ENCODE results near the gene ZNF862. TPM values are rescaled to one million over a fixed set of nuclear protein-coding genes. Genes with fewer than 3 reads are reported as not detected.

Gene ZNF862
- total and polyA plus RNA-seq, 2 of the 8 experiments (the other 6 are each of a cell fraction or from before 2014, with no cell fraction given): 1.8 to 3.9 TPM

DNA sequence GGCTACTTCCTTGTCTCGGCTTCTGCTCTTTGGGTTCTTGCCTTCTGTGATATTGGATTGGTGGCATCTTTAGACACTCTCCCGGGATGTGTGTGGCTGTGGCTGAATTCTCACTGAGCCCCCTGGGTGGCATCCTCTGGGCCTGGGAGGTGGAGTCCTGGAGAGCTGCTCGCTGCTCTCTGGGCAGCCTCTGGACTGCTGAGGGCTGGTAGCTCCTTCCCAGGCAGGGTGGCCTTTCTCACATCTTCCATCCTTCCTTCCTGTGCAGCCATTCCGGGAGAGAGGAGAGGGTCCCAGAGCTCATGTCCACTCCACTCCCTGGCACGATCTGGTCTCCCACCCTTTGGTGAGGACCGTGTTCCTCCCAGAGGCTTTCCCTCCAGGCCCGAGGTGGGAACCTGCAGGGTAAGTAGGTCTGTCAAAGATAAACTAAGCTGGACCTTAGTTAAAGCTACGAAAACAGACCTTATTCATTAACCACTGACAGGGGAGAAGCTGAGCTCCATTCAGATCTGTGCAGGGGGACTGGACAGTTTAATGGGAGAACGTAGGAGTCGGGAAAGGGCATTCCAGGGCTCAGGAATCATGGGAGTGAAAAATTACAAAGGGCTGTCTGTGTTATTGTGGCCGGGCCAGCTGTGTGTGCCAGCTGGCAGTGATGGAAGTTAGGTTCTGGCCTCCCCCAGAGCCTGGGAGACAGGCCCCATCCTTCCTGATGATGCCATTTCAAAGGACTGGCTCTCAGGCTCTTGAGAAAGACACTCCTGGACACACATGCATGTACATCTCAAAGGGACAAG lies 44.3 kb downstream of the ZNF862 start:
- Histone ChIP-seq H3K36me3 (ENCODE audit: control insufficient read depth in 2 of 4, insufficient read depth in 4 of 4, low read length in 3 of 4) (no peaks in the 10 kb centered on the region; a peak in 1 of 8 replicates), H2BK15ac (ENCODE audit: low read length) (no peak overlapping the region; the same call in 1 of the 2 replicates), H3K4me2 (ENCODE audit: insufficient read depth in 1 of 2, low read depth in 2 of 2, low read length in 2 of 2) (no peak overlapping the region), H3K79me1 (ENCODE audit: low read depth, low read length) (no peaks in the 10 kb centered on the region), H3K79me2 (ENCODE audit: control insufficient read depth in 1 of 2, insufficient read depth in 2 of 2, low read length in 2 of 2) (no peaks in the 10 kb centered on the region), H2BK120ac (replicated peaks; ENCODE audit: low read depth, low read length) (no peak overlapping the region), H2BK12ac (ENCODE audit: low read depth, low read length) (peak overlapping the region; percentile 0; the same call in 1 of the 2 replicates), H4K20me1 (replicated peaks in 1 of 2; ENCODE audit: control insufficient read depth in 1 of 2, insufficient read depth in 2 of 2, low read length in 2 of 2) (peaks cover 0 to 1% of the 10 kb centered on the region in 2 experiments), H4K91ac (replicated peaks; ENCODE audit: insufficient read length, low read length) (no peak overlapping the region), H3K14ac (ENCODE audit: insufficient read length) (no peak overlapping the region), H4K8ac (ENCODE audit: extremely low read depth, insufficient read depth, low read length) (no peak overlapping the region), H3K23ac (ENCODE audit: insufficient read length) (no peak overlapping the region), H3K4me3 (ENCODE audit: extremely low read depth in 1 of 4, insufficient read depth in 2 of 4, low read depth in 3 of 4, low read length in 4 of 4) (no peak overlapping the region), H3K9ac (replicated peaks in 1 of 4; ENCODE audit: extremely low read depth in 1 of 4, low read depth in 3 of 4, low read length in 3 of 4) (no peak overlapping the region), H3K23me2 (ENCODE audit: low read depth, low read length) (no peaks in the 10 kb centered on the region), H3K4ac (replicated peaks; ENCODE audit: insufficient read length, low read depth, low read length) (no peak overlapping the region), H3K56ac (replicated peaks; ENCODE audit: insufficient read length, low read depth, low read length) (no peak overlapping the region), H2BK5ac (ENCODE audit: low read depth, low read length) (no peak overlapping the region), H2BK20ac (ENCODE audit: low read length) (no peak overlapping the region), H3K27ac (ENCODE audit: low read depth, low read length) (no peak overlapping the region), H2AFZ (ENCODE audit: low read length) (no peak overlapping the region), H2AK5ac (ENCODE audit: low read depth, low read length) (no peak overlapping the region), H3K18ac (ENCODE audit: extremely low read depth, low read length) (no peak overlapping the region), H3K27me3 (replicated peaks in 1 of 4; ENCODE audit: control insufficient read depth in 3 of 4, extremely low read depth in 1 of 4, insufficient read depth in 3 of 4, low read length in 3 of 4) (no peaks in the 10 kb centered on the region), H3K4me1 (replicated peaks in 1 of 4; ENCODE audit: control insufficient read depth in 3 of 4, insufficient read depth in 4 of 4, low read length in 3 of 4) (peaks cover 5 to 9% (median 5%) of the 10 kb centered on the region in 4 experiments; a peak in 6 of 7 replicates), H3K9me3 (ENCODE audit: insufficient read depth in 2 of 2, low read depth in 1 of 2, low read length in 1 of 2) (no peaks in the 10 kb centered on the region), H4K5ac (ENCODE audit: insufficient read length, low read depth, low read length) (no peak overlapping the region)
- POLR2A ChIA-PET (ENCODE audit: partially characterized antibody): no interaction called here
- CTCF ChIA-PET (ENCODE audit: partially characterized antibody): interaction anchor here (0.7 to 7.0 kb wide), 11 partner anchors 8 to 119 kb away, joined by 3 to 68 read pairs (median 6); no protein-coding TSS in a partner anchor
- WGBS, 2 experiments (ENCODE audit: extremely low coverage in 1 of 2, insufficient coverage in 1 of 2, insufficient read length in 1 of 2, insufficient replicate concordance in 2 of 2, low coverage in 1 of 2, low lambda C conversion rate in 2 of 2, missing lambda C conversion rate in 1 of 2): 89% methylated on average over 11 of the region's 11 CpGs; no CpG with 5 or more reads in 1 of the 2 experiments
- DNase-seq (ENCODE audit: low read depth in 1 of 2, low spot score in 2 of 2): no peak
- FAIRE-seq: no peak
- TF ChIP-seq CTBP2 (IDR thresholded peaks at IDR 0.05; ENCODE audit: borderline replicate concordance, insufficient read depth, insufficient read length, low read length): no peak
- TF ChIP-seq JUN (IDR thresholded peaks at IDR 0.05; ENCODE audit: low read depth, low read length): no peak
- no peak for TF ChIP-seq RAD21 (IDR thresholded peaks at IDR 0.05 in 1 of 2, conservative IDR thresholded peaks at IDR 0.05 in 1 of 2; ENCODE audit: low read depth in 2 of 2, low read length in 2 of 2)
- no peak for TF ChIP-seq EP300 (IDR thresholded peaks at IDR 0.05; ENCODE audit: borderline replicate concordance in 1 of 2, low read depth in 2 of 2, low read length in 2 of 2)
- TF ChIP-seq BRCA1 (IDR thresholded peaks at IDR 0.05; ENCODE audit: low read depth, low read length): no peak
- no peak for TF ChIP-seq SRF (IDR thresholded peaks at IDR 0.05; ENCODE audit: low read depth, low read length)
- no peak for TF ChIP-seq GABPA (IDR thresholded peaks at IDR 0.05; ENCODE audit: borderline replicate concordance, insufficient read depth, low read length)
- no peak for TF ChIP-seq KDM4A (IDR thresholded peaks at IDR 0.05; ENCODE audit: low read depth, low read length, severe bottlenecking)
- TF ChIP-seq ASH2L (IDR thresholded peaks at IDR 0.05; ENCODE audit: low read length): no peak
- TF ChIP-seq SIN3A (conservative IDR thresholded peaks at IDR 0.05 in 1 of 2, IDR thresholded peaks at IDR 0.05 in 1 of 2; ENCODE audit: low read depth in 1 of 2, low read length in 2 of 2): no peak
